NCI-H1105 (cell line): ENCODE data around the gene KDELR1.
A peak's percentile ranks its signal among the peaks of the same experiment; 100 is the strongest.

Experiments used
- DNase-seq: peaks from one replicate; lab custom pipeline; 2025; lab: John Stamatoyannopoulos, UW

KDELR1 gene

GRCh38 chr19:48371367-48371766 is 20.0 kb downstream of the KDELR1 start:
- no peak for DNase-seq

- no peak for DNase-seq
Measured at GRCh38 chr19:48370955-48371354, 20.4 kb downstream of the KDELR1 start.

GRCh38 chr19:48368936-48369335 is 22.4 kb downstream of the KDELR1 start:
- no peak for DNase-seq

GRCh38 chr19:48367855-48368254 is 23.5 kb downstream of the KDELR1 start:
- no peak for DNase-seq

- no peak for DNase-seq
Measured at GRCh38 chr19:48365602-48366001, 25.7 kb downstream of the KDELR1 start.

GRCh38 chr19:48364598-48365348 is 26.6 kb downstream of the KDELR1 start:
- no peak for DNase-seq

- peak; percentile 99 for DNase-seq
Measured at GRCh38 chr19:48363810-48364597, 27.3 kb downstream of the KDELR1 start, which contains the start of the genes SYNGR4 and TMEM143. SYNGR4 (plus strand) TSS chr19:48364367; CDS start chr19:48365843, 1,476 bp downstream. TMEM143 (minus strand) TSS chr19:48363940; CDS start chr19:48363920, 20 bp downstream.

- no peak for DNase-seq
Measured at GRCh38 chr19:48363500-48363809, 27.9 kb downstream of the KDELR1 start.

GRCh38 chr19:48362716-48363499 is 28.4 kb downstream of the KDELR1 start:
- DNase-seq: peak; percentile 96

GRCh38 chr19:48361912-48362311 is 29.4 kb downstream of the KDELR1 start:
- no peak for DNase-seq

GRCh38 chr19:48359123-48359522 is 32.2 kb downstream of the KDELR1 start:
- DNase-seq: no peak

- no peak for DNase-seq
Measured at GRCh38 chr19:48355365-48355954, 35.9 kb downstream of the KDELR1 start.

GRCh38 chr19:48354332-48354992 is 36.9 kb downstream of the KDELR1 start:
- DNase-seq: no peak

GRCh38 chr19:48353677-48354076 is 37.7 kb downstream of the KDELR1 start:
- no peak for DNase-seq

GRCh38 chr19:48351341-48351752 is 40.0 kb downstream of the KDELR1 start:
- peak; percentile 41 for DNase-seq

GRCh38 chr19:48350856-48351255 is 40.5 kb downstream of the KDELR1 start:
- no peak for DNase-seq

- DNase-seq: no peak
Measured at GRCh38 chr19:48348737-48349136, 42.6 kb downstream of the KDELR1 start.

GRCh38 chr19:48348045-48348444 is 43.3 kb downstream of the KDELR1 start:
- DNase-seq: no peak

- DNase-seq: no peak
Measured at GRCh38 chr19:48346191-48346590, 45.2 kb downstream of the KDELR1 start.

GRCh38 chr19:48344892-48345291 is 46.5 kb downstream of the KDELR1 start:
- DNase-seq: no peak

- DNase-seq: no peak
Measured at GRCh38 chr19:48342841-48343540, 48.4 kb downstream of the KDELR1 start.
